Activated CD8-positive, alpha-beta memory T cell treated with anti-CD3 and anti-CD28 coated beads, Interleukin-2, amount 50 U/mL, for 1 hour (primary cell): ENCODE measurements around the gene CMSS1.

Source experiments
- DNase-seq: peaks from one replicate; pipeline ENCODE4 v3.0.0-alpha.2; 2020; ENCODE audit errors: extremely low read depth

CMSS1 gene

DNA sequence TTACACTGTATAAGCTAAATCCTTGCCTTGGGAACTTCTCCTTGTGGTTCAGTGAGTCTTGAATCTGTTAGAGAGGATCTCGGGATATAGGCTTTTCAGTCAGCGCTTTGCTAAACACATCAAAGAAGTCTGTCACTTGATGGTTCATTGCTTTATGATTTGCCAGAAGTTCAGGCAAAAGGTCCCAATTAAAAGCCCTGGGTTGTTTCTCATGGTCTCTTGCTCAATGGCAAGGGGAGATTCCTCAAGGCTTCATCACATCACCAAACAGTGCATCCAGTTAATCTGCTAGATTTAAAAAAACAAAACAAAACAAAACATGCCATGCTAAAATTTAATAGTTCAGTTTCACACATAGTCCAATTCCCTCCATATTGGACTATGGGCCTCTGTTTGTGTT is 181.9 kb downstream of the CMSS1 start:
- DNase-seq: no peak

DNA sequence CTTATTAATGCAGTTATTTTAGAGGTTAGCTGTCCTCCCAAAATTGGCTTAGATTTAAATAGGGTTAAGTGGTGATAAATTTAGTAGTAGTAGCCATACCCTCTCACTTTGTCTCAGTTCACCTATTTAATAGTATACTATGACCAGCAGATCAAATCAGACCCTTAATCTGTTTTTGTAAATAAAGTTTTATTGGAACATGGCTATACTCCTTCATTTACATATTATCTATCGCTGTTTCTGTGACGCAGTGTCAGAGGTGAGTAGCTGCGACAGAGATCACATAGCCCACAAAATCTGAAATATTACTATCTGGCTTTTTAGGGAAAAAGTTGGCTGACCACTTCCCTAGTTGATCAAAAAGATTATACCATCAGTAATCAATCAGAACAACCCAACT is 183.4 kb downstream of the CMSS1 start:
- no peak for DNase-seq

- no peak for DNase-seq
Measured at GRCh38 chr3:100001526-100002270, 184.0 kb downstream of the CMSS1 start.

GRCh38 chr3:100002599-100003350 is 185.1 kb downstream of the CMSS1 start:
- no peak for DNase-seq

GRCh38 chr3:100003609-100004503 is 186.2 kb downstream of the CMSS1 start:
- DNase-seq: no peak

GRCh38 chr3:100004931-100005330 is 187.3 kb downstream of the CMSS1 start:
- no peak for DNase-seq

GRCh38 chr3:100005665-100006393 is 188.2 kb downstream of the CMSS1 start:
- no peak for DNase-seq

DNA sequence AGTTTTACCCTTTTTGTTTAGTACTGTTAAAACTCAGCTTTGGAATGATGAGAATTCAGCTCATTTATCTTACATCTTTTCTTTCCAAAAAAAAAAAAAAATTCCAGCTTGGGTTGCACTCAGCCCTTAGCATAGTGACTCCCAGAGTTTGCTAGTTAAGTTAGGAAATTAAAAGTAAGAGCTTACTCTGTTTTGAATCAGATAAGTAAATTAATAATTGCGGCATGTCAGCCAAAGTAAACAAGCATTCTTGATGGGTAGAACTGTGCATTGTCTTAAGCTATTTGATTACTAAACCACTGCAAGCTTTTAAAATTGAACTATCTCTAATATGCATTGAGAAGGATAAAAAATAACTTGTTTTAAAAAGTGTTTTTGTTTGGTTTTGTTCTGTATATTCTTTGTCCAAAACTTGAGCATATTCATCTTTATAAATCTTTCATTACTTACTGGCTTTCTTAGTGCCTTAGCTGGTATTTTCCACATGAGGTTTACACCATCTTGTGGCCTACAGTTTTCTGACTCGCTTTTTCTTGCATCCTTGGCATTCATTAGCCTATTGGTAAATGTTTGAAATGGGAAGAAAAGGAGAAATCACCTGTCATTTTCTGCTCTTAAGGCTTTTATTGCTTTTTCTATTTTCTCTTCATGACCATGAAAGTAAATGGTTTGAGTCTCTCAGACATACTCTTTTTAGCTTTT is 189.1 kb downstream of the CMSS1 start:
- no peak for DNase-seq

DNA sequence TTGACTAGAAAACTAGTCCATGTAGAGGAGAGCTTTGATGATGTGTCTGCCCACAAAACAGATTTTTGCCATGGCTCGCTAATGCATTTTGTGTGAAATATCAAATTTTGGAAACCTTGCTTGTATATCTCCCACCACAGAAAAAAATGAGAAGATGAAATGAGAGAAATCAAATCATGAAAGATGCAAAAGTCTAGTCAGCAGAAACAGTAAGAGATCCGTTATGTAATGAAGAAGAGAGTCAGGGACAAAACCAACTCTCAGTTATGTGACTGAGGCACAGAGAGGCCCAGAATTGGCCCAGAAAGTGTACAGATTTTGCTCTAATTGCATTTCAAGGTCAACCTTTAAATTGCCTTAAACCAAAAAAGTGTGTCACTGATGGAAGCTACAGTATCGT is 189.7 kb downstream of the CMSS1 start:
- DNase-seq: no peak

DNA sequence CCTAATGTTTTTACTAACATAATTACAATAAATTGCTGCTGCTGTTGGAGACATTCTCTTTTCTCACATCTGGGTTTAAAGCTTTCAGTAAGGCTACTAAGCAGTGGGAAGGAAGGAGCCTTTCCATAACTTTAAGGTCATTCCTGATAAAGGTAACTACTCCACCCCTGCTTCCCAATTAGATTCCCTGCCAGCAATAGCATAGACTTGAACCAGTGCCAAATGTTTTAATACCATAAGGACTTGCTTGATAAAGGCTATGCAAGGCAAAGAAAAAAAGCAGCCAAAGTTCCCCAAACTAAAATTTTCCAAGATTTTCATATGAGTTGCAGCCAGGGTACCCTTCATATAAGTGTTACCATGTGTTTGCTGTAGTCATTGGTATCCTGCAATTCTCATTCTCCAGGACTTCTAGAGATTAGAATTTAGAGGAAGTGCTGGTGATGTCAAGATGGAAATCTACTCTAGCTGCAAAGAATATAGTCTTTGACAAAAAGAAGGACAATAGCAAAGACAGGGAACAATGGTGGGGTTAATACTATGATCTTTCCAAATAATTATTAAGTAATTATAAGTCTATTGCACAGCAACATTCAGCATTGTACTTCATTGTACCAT is 190.5 kb downstream of the CMSS1 start:
- DNase-seq: no peak

GRCh38 chr3:100009276-100010086 is 191.8 kb downstream of the CMSS1 start:
- no peak for DNase-seq

GRCh38 chr3:100010087-100010417 is 192.4 kb downstream of the CMSS1 start:
- DNase-seq: no peak

GRCh38 chr3:100018806-100019205 is 201.1 kb downstream of the CMSS1 start:
- no peak for DNase-seq

DNA sequence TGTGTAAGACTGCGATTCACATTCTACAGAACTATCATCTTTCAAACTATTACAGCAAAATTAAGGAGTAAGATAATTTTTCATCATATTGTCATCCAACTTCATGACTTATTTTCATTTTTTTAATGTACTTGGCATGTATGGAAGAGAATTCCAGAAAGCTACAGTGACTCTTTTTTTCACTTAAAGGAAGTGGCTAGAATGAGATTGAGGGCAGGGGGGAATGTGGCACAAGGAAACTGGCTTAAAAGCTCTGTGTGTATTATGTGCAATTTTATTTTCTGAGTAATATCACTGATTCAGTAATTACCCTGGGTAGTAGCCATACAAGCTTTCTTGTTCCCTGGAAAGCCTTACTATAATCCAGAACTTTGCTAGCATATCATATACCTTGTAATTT is 202.1 kb downstream of the CMSS1 start:
- DNase-seq: no peak

DNA sequence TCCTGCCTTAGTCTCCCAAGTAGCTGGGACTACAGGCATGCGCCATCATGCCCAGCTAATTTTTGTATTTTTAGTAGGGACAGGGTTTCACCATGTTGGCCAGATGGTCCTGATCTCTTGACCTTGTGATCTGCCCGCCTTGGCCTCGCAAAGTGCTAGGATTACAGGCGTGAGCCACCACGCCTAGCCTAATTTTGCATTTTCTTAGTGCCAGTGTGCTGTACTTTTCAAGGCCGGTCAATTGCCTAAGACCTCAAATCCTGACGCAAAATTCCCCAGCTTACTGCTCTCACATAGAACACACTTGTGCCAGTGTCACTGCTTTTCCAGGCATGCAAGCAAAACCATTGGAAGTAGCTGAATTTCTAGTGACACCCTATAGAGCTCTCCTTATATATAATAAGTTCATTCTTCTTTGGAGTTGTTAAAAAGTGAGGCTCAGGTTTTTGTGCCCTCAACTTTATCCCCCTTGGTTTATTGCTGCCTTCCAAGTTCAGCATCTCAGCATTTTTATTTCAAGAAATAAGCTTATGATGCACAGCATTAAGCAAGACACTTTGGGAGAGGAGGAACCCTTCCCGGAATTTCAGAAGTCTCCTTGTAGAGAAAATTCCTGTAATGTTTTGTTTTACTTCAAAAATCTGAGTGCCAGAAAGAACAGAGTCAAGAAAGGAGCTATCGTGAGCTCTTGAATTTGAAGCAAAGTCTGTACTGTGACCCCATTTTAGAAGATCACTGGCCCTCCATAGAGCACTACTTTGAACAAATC is 203.4 kb downstream of the CMSS1 start:
- no peak for DNase-seq

GRCh38 chr3:100022506-100022905 is 204.8 kb downstream of the CMSS1 start:
- DNase-seq: no peak

DNA sequence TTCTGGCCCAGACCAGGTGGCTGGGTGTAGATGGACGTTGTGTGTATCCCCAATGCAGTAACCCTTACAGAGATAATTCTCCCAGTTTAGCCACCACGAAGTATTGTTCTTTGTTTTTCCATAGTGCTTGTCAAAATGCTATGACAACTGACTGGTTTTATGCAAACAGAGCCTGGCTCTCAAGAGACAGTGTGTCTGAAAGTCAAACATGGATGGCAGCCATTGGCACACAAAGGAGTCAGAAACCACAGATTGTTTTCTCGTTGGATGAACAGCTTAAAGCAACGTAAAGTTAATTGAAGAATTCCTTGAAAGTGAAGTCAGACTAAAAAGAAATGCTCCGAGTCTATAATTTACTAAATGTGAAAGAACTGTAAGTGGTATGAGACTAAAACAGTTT is 205.5 kb downstream of the CMSS1 start:
- no peak for DNase-seq

DNA sequence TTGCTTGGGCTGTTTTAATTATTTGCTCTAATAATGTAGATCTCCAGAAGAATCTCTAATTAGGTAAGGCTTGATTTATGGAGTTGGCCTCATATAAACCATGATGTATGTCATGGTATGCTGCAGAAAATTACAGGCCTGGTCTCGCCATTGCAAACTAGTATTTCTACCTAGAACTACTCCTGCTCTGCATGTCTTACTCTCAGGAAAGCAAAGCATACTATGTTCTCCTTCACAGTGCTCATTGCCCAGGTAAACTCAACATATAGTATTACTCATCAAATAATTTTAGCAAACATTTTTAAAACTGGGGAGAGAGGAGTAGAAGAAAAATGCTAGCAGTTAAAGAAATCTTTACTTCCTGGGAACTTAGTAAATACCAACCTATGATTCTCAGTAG is 205.9 kb downstream of the CMSS1 start:
- no peak for DNase-seq
